PC-3 (cell line): ENCODE results near the gene TCEANC. TPM values are rescaled to one million over a fixed set of nuclear protein-coding genes. Genes with fewer than 3 reads are reported as not detected.

Experiments
- ATAC-seq: fragments of 200-7000 bp; cut with Tn5 transposase; 2 replicates; pipeline ENCODE4 v1.9.1; 2020; ENCODE audit warnings: mild to moderate bottlenecking, moderate library complexity
- BruUV-seq: library from RNA; stranded (reverse); fragments of 400-500 nt; replicated peaks from 2 replicates; lab custom pipeline; 2021; lab: Mats Ljungman, UMichigan
- CTCF ChIA-PET: fragments of 300-600 bp; sonication (Branson Sonifier 250); formaldehyde crosslinking; loops from one replicate; lab custom pipeline; 2022; ENCODE audit warnings: antibody characterized with exemption; lab: Charles Lee
- POLR2A ChIA-PET: fragments of 300-600 bp; sonication (Branson Sonifier 250); formaldehyde crosslinking; loops from one replicate; lab custom pipeline; 2022; ENCODE audit warnings: antibody characterized with exemption; ENCODE audit not compliant: unreplicated experiment; lab: Charles Lee
- DNase-seq: peaks from one replicate; pipeline ENCODE4 v3.0.0-alpha.2; 2015
- H2AFZ ChIP-seq: fragments of 300-600 bp; sonication (generic); 2 replicates; pipeline ENCODE4 v1.6.0; 2016; ENCODE audit warnings: antibody characterized with exemption, low read length
- H3F3A ChIP-seq: fragments of 300-600 bp; sonication (generic); one replicate; pipeline ENCODE4 v1.6.0; 2017; ENCODE audit warnings: antibody characterized with exemption, low read length, control low read depth, mild to moderate bottlenecking; ENCODE audit not compliant: unreplicated experiment
- H3K27ac ChIP-seq: fragments of 300-600 bp; sonication (generic); 2 replicates; pipeline ENCODE4 v1.5.1; 2016; ENCODE audit warnings: mild to moderate bottlenecking, low read length
- H3K27me3 ChIP-seq: fragments of 300-600 bp; sonication (generic); 2 replicates; pipeline ENCODE4 v1.6.1; 2016; ENCODE audit warnings: low read length, mixed read lengths
- H3K36me3 ChIP-seq: fragments of 300-600 bp; sonication (generic); 2 replicates; pipeline ENCODE4 v1.6.1; 2016; ENCODE audit warnings: low read depth, mixed run types, low read length, mixed read lengths
- H3K4me1 ChIP-seq: fragments of 300-600 bp; sonication (generic); 2 replicates; pipeline ENCODE4 v1.5.1; 2016; ENCODE audit warnings: low read length; ENCODE audit not compliant: insufficient read depth
- H3K4me2 ChIP-seq: fragments of 300-600 bp; sonication (generic); 2 replicates; pipeline ENCODE4 v1.6.0; 2016; ENCODE audit warnings: low read length
- H3K4me3 ChIP-seq: fragments of 300-600 bp; sonication (generic); 2 replicates; pipeline ENCODE4 v1.5.1; 2016; ENCODE audit warnings: mild to moderate bottlenecking, low read length, mixed read lengths
- H3K79me2 ChIP-seq: fragments of 300-600 bp; sonication (generic); 2 replicates; pipeline ENCODE4 v1.6.1; 2017; ENCODE audit warnings: low read length, mixed read lengths
- H3K9ac ChIP-seq: fragments of 300-600 bp; sonication (generic); 2 replicates; pipeline ENCODE4 v1.6.0; 2016; ENCODE audit warnings: mild to moderate bottlenecking, low read length
- H3K9me2 ChIP-seq: fragments of 300-600 bp; sonication (generic); replicated peaks from 2 replicates; pipeline ENCODE4 v1.6.1; 2016; ENCODE audit warnings: mixed run types, low read length, mixed read lengths
- H3K9me3 ChIP-seq: fragments of 300-600 bp; sonication (generic); 2 replicates; pipeline ENCODE4 v1.6.1; 2016; ENCODE audit warnings: low read length, mixed read lengths
- H4K20me1 ChIP-seq: fragments of 300-600 bp; sonication (generic); 2 replicates; pipeline ENCODE4 v1.6.1; 2016; ENCODE audit warnings: low read length, mixed read lengths
- EZH2 ChIP-seq: fragments of 300-600 bp; sonication (generic); IDR thresholded peaks from one replicate; pipeline ENCODE4 v1.6.1; 2017; ENCODE audit warnings: antibody characterized with exemption, mild to moderate bottlenecking, low read length; ENCODE audit not compliant: unreplicated experiment
- EZH2phosphoT487 ChIP-seq: fragments of 300-600 bp; sonication (generic); IDR thresholded peaks from 2 replicates; pipeline ENCODE4 v1.6.1; 2018; ENCODE audit warnings: mild to moderate bottlenecking, antibody characterized with exemption, low read length, borderline replicate concordance
- intact Hi-C: fragments of 100-400 bp; cut with micrococcal nuclease; formaldehyde crosslinking; loops from 2 replicates; pipeline ENCODE4 v1.9.0; 2023
- total RNA-seq: library from RNA; depleted of rRNA; stranded (reverse); fragments of >200 nt; gene quantifications from 2 replicates; pipeline ENCODE4 v1.2.3, GENCODE V29; 2014
- TF ChIP-seq, protein P1 (sequence below): fragments of 300-600 bp; sonication (generic); conservative IDR thresholded peaks from 2 replicates; pipeline ENCODE4 v1.5.1; 2017; ENCODE audit warnings: antibody characterized with exemption, low read depth, mild to moderate bottlenecking, low read length

Gene TCEANC
- total RNA-seq, 1 experiment from 2014 or later: 0.62 TPM

DNA sequence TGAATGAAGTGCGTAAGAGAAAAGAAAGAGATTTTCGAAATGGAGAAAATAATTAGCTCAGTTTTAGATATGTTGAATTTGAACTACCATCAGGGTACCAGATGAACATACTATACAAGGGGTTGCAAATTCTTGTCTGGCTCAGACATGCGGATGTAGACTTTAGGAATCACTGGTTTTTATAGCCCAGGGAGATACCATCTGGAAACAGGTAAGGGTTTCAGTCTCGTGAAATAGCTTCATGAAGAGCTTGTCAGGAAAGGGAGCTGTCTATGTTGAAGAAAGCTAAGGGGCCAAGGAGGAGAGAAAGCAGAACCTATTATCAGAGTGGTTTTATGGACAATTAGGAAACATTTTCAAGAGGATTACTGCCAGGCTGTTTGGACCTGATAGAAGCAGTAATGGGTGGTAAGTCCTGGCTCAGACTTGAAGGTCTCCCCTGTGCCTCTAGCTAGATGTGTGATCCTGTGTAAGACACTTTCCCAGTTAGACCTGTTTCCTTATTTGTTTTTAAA lies 42.7 kb downstream of the TCEANC start:
- intact Hi-C loops: no loop called here
- H4K20me1 ChIP-seq: peaks cover 26% of the 10 kb centered on the region; the same call in 1 of the 2 replicates
- no peak overlapping the region for H3K4me3 ChIP-seq
- no peaks in the 10 kb centered on the region for H3F3A ChIP-seq
- H2AFZ ChIP-seq: no peak overlapping the region
- ChIA-PET CTCF (no interaction called here), POLR2A (interaction anchor here (0.6 kb wide), 1 partner anchor 32 kb away, joined by 3 read pairs; no protein-coding TSS in a partner anchor)
- peaks cover 10% of the 10 kb centered on the region for H3K4me1 ChIP-seq
- H3K79me2 ChIP-seq: peaks cover 93% of the 10 kb centered on the region
- no peak overlapping the region for H3K4me2 ChIP-seq
- no peak overlapping the region for H3K27ac ChIP-seq
- no peak for DNase-seq
- no peak overlapping the region for H3K9ac ChIP-seq
- no peaks in the 10 kb centered on the region for H3K9me2 ChIP-seq
- no peak for ATAC-seq
- no TSS peak for BruUV-seq
- TF ChIP-seq EZH2phosphoT487 (no peak), EZH2 (no peak)
- TF ChIP-seq, protein P1, sequence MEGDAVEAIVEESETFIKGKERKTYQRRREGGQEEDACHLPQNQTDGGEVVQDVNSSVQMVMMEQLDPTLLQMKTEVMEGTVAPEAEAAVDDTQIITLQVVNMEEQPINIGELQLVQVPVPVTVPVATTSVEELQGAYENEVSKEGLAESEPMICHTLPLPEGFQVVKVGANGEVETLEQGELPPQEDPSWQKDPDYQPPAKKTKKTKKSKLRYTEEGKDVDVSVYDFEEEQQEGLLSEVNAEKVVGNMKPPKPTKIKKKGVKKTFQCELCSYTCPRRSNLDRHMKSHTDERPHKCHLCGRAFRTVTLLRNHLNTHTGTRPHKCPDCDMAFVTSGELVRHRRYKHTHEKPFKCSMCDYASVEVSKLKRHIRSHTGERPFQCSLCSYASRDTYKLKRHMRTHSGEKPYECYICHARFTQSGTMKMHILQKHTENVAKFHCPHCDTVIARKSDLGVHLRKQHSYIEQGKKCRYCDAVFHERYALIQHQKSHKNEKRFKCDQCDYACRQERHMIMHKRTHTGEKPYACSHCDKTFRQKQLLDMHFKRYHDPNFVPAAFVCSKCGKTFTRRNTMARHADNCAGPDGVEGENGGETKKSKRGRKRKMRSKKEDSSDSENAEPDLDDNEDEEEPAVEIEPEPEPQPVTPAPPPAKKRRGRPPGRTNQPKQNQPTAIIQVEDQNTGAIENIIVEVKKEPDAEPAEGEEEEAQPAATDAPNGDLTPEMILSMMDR: no peak
- no peaks in the 10 kb centered on the region for H3K27me3 ChIP-seq
- no peaks in the 10 kb centered on the region for H3K36me3 ChIP-seq
- H3K9me3 ChIP-seq: no peaks in the 10 kb centered on the region

- Histone ChIP-seq H3K4me1 (0 out of 2 replicates have a peak, but pooled peaks cover 4% of the 10 kb centered on the region), H3K4me2 (no peak overlapping the region), H3K27ac (no peak overlapping the region), H3K79me2 (peaks cover 83% of the 10 kb centered on the region), H3K27me3 (no peaks in the 10 kb centered on the region), H3K9me3 (no peaks in the 10 kb centered on the region), H3K9me2 (no peaks in the 10 kb centered on the region), H3K36me3 (no peaks in the 10 kb centered on the region), H4K20me1 (peaks cover 22% of the 10 kb centered on the region; the same call in 1 of the 2 replicates), H3F3A (no peaks in the 10 kb centered on the region), H2AFZ (no peak overlapping the region), H3K9ac (no peak overlapping the region), H3K4me3 (no peak overlapping the region)
- no TSS peak for BruUV-seq
- TF ChIP-seq, protein P1: no peak
- TF ChIP-seq EZH2 (no peak), EZH2phosphoT487 (no peak)
- no peak for DNase-seq
- POLR2A ChIA-PET: no interaction called here
- CTCF ChIA-PET: no interaction called here
- intact Hi-C loops: no loop called here
- ATAC-seq: no peak
These were observed 44.5 kb downstream of the TCEANC start for GRCh38 chrX:13697455-13697854.

DNA sequence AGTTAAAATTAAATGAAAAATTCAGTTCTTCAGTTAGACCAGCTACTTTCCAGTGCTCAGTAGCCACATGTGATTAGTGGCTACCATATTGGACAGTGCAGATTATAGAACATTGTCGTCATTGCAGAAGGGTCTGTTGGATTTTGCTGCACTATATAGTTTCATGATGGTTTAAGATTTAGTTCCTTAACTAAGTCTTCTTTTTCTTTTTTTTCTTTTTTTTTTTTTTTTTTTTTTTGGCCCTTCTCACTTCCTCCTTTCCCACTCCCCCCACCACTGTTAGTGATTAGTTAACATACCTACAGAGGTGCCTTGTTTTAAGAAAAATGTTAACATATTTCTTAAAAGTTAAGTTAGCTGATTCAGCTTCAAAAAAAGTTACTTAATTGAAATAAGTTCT lies 45.0 kb downstream of the TCEANC start:
- POLR2A ChIA-PET: interaction anchor here (0.6 kb wide), 1 partner anchor 37 kb away, joined by 4 read pairs; no protein-coding TSS in a partner anchor
- no peak overlapping the region for H2AFZ ChIP-seq
- no peak overlapping the region for H3K27ac ChIP-seq
- TF ChIP-seq EZH2 (no peak), EZH2phosphoT487 (no peak)
- TF ChIP-seq, protein P1: no peak
- H3K9me3 ChIP-seq: no peaks in the 10 kb centered on the region
- no peak for DNase-seq
- H3K27me3 ChIP-seq: no peaks in the 10 kb centered on the region
- no peak overlapping the region for H3K4me2 ChIP-seq
- no peaks in the 10 kb centered on the region for H3K9me2 ChIP-seq
- BruUV-seq: no TSS peak
- H3K4me1 ChIP-seq: no peaks in the 10 kb centered on the region
- intact Hi-C loops: no loop called here
- H3K9ac ChIP-seq: no peak overlapping the region
- H3F3A ChIP-seq: no peaks in the 10 kb centered on the region
- H3K79me2 ChIP-seq: peaks cover 83% of the 10 kb centered on the region
- no peak overlapping the region for H3K4me3 ChIP-seq
- peaks cover 17% of the 10 kb centered on the region; the same call in 1 of the 2 replicates for H4K20me1 ChIP-seq
- CTCF ChIA-PET: no interaction called here
- no peak for ATAC-seq
- H3K36me3 ChIP-seq: no peaks in the 10 kb centered on the region
